Erythroblast (primary cell): ENCODE data around the gene TSR1.

ENCODE experiments used
- GATA1 ChIP-seq: IDR thresholded peaks from 2 replicates; pipeline ENCODE4 v1.6.1; 2011; ENCODE audit warnings: low read depth, mild to moderate bottlenecking, control low read depth, low read length, moderate library complexity
- POLR2A ChIP-seq: IDR thresholded peaks from 2 replicates; pipeline ENCODE4 v1.6.1; 2011; ENCODE audit warnings: mild to moderate bottlenecking, low read length

GRCh38 chr17:2338315-2338657 is 2.0 kb upstream of the TSR1 start:
- TF ChIP-seq POLR2A (no peak), GATA1 (no peak)
